Panc1 (cell line): Measurements from ENCODE around the gene VAV3. TPM values are rescaled to one million over a fixed set of nuclear protein-coding genes. Genes with fewer than 3 reads are reported as not detected.

Experiments used
- ATAC-seq: fragments of 200-7000 bp; cut with Tn5 transposase; 2 replicates; pipeline ENCODE4 v1.9.1; 2020; ENCODE audit warnings: mild to moderate bottlenecking, moderate library complexity
- BruUV-seq: library from RNA; stranded (reverse); fragments of 400-500 nt; replicated peaks from 2 replicates; lab custom pipeline; 2021; lab: Mats Ljungman, UMichigan
- CTCF ChIA-PET: fragments of 300-600 bp; sonication (Branson Sonifier 250); formaldehyde crosslinking; loops from one replicate; lab custom pipeline; 2022; ENCODE audit warnings: antibody characterized with exemption; lab: Charles Lee
- POLR2A ChIA-PET: fragments of 300-600 bp; sonication (Branson Sonifier 250); formaldehyde crosslinking; loops from one replicate; lab custom pipeline; 2022; ENCODE audit warnings: antibody characterized with exemption; lab: Charles Lee
- DNase-seq: peaks from one replicate; pipeline ENCODE4 v3.0.0-alpha.2; 2010; ENCODE audit warnings: low read depth, low spot score
- H3K27ac ChIP-seq: 2 replicates; pipeline ENCODE4 v1.5.1; 2011; ENCODE audit warnings: mild to moderate bottlenecking, low read length, inconsistent platforms
- H3K27me3 ChIP-seq: fragments of 200-500 bp; sonication (Bioruptor generic); 2 replicates; pipeline ENCODE4 v1.6.0; 2014; ENCODE audit warnings: low read length, inconsistent platforms; ENCODE audit not compliant: control insufficient read depth, insufficient read depth
- H3K36me3 ChIP-seq: fragments of 200-500 bp; sonication (Bioruptor generic); 2 replicates; pipeline ENCODE4 v1.5.1; 2014; ENCODE audit warnings: inconsistent platforms, mild to moderate bottlenecking, low read length, moderate library complexity; ENCODE audit not compliant: control insufficient read depth, insufficient read depth
- H3K4me1 ChIP-seq: 2 replicates; pipeline ENCODE4 v1.5.1; 2011; ENCODE audit warnings: inconsistent platforms, mild to moderate bottlenecking, low read length, moderate library complexity; ENCODE audit not compliant: control insufficient read depth, insufficient read depth
- H3K4me3 ChIP-seq, 2 experiments: 2 replicates each; pipeline ENCODE4 v1.5.1; 2011 to 2012; ENCODE audit warnings: low read depth in 2 of 2, low read length in 2 of 2, mild to moderate bottlenecking in 2 of 2, inconsistent platforms in 1 of 2, moderate library complexity in 1 of 2
- H3K9me3 ChIP-seq: fragments of 200-500 bp; sonication (Bioruptor generic); 2 replicates; pipeline ENCODE4 v1.5.1; 2014; ENCODE audit warnings: low read depth, mild to moderate bottlenecking, inconsistent platforms, low read length, moderate library complexity; ENCODE audit not compliant: control insufficient read depth, insufficient read depth
- CTCF ChIP-seq: fragments of 450-650 bp; IDR thresholded peaks from 2 replicates; pipeline ENCODE4 v1.5.1; 2017; ENCODE audit warnings: mild to moderate bottlenecking
- POLR2AphosphoS5 ChIP-seq: IDR thresholded peaks from 2 replicates; pipeline ENCODE4 v1.6.1; 2012; ENCODE audit warnings: mild to moderate bottlenecking, low read depth, low read length, moderate library complexity
- REST ChIP-seq, 2 experiments: IDR thresholded peaks; 2 replicates each; pipeline ENCODE4 v1.6.1; 2011 to 2012; ENCODE audit warnings: low read depth in 2 of 2, control low read depth in 1 of 2, low read length in 1 of 2, mild to moderate bottlenecking in 1 of 2, moderate library complexity in 1 of 2; ENCODE audit not compliant: insufficient read depth in 1 of 2
- SIN3A ChIP-seq: IDR thresholded peaks from 2 replicates; pipeline ENCODE4 v1.6.1; 2012; ENCODE audit warnings: low read depth, mild to moderate bottlenecking, low read length, moderate library complexity, borderline replicate concordance; ENCODE audit not compliant: insufficient read depth
- TCF7L2 ChIP-seq: IDR thresholded peaks from 2 replicates; pipeline ENCODE4 v1.6.1; 2011; ENCODE audit warnings: mild to moderate bottlenecking, low read depth, low read length, inconsistent platforms
- in situ Hi-C: cut with HindIII; loops from 2 replicates; pipeline ENCODE4 v1.10.0; 2016; ENCODE audit warnings: low sequenced_read_pairs, low pct_unique_long_range_greater_than_20kb
- intact Hi-C: fragments of 100-400 bp; cut with micrococcal nuclease; formaldehyde crosslinking; loops from one replicate; pipeline ENCODE4 v1.10.0; 2022; ENCODE audit not compliant: unreplicated experiment
- total RNA-seq: library from RNA; stranded (reverse); gene quantifications from one replicate; pipeline ENCODE4 v1.2.1, GENCODE V29; 2021; ENCODE audit not compliant: unreplicated experiment

VAV3 gene
- total RNA-seq, 1 experiment from 2014 or later: 0.23 TPM

GRCh38 chr1:107771377-107771776 is 193.6 kb downstream of the VAV3 start:
- Histone ChIP-seq H3K27me3 (no peaks in the 10 kb centered on the region), H3K4me1 (no peaks in the 10 kb centered on the region), H3K9me3 (no peaks in the 10 kb centered on the region), H3K4me3 (no peak overlapping the region), H3K27ac (no peak overlapping the region), H3K36me3 (no peaks in the 10 kb centered on the region)
- ChIA-PET CTCF (no interaction called here), POLR2A (no interaction called here)
- DNase-seq (no peak), ATAC-seq (no peak)
- intact Hi-C loops: no loop called here
- in situ Hi-C loops: no loop called here
- TF ChIP-seq TCF7L2 (no peak), SIN3A (no peak), REST (IDR thresholded peaks at IDR 0.05; ENCODE audit: insufficient read depth in 1 of 2, low read depth in 2 of 2, low read length in 1 of 2) (no peak)
- BruUV-seq: no TSS peak

GRCh38 chr1:107767156-107767582 is 197.8 kb downstream of the VAV3 start:
- ChIA-PET CTCF (no interaction called here), POLR2A (no interaction called here)
- Histone ChIP-seq H3K27ac (no peak overlapping the region), H3K4me1 (no peaks in the 10 kb centered on the region), H3K27me3 (no peaks in the 10 kb centered on the region), H3K9me3 (no peaks in the 10 kb centered on the region), H3K4me3 (no peak overlapping the region), H3K36me3 (no peaks in the 10 kb centered on the region)
- intact Hi-C loops: no loop called here
- no peak for ATAC-seq
- DNase-seq: no peak
- TF ChIP-seq SIN3A: no peak
- TF ChIP-seq POLR2AphosphoS5: no peak
- no peak for TF ChIP-seq TCF7L2
- TF ChIP-seq REST (IDR thresholded peaks at IDR 0.05; ENCODE audit: insufficient read depth in 1 of 2, low read depth in 2 of 2, low read length in 1 of 2): no peak
- TF ChIP-seq CTCF: no peak
- BruUV-seq: no TSS peak
- in situ Hi-C loops: no loop called here
